H1 (cell line): ENCODE results near the gene NUS1. TPM values are rescaled to one million over a fixed set of nuclear protein-coding genes. Genes with fewer than 3 reads are reported as not detected.
"Not testable (repeated sequence)": the region's sequence is repeated elsewhere in the genome, so short reads cannot be mapped to it uniquely, and the experiment has no call there.

Experiments used
- CTCF ChIA-PET: fragments of 300-600 bp; sonication (Branson Sonifier 250); formaldehyde crosslinking; loops from one replicate; lab custom pipeline; 2021; ENCODE audit not compliant: partially characterized antibody; lab: Charles Lee
- POLR2A ChIA-PET: fragments of 300-600 bp; sonication (Branson Sonifier 250); formaldehyde crosslinking; loops from one replicate; lab custom pipeline; 2021; ENCODE audit warnings: inconsistent platforms; ENCODE audit not compliant: partially characterized antibody; lab: Charles Lee
- DNase-seq, 2 experiments: peaks; one replicate each; pipeline versions ENCODE4 v3.0.0 to v3.0.0-alpha.2; 2010 to 2022; ENCODE audit warnings: low spot score in 2 of 2, low read depth in 1 of 2, mixed read lengths in 1 of 2
- FAIRE-seq: peaks from 2 replicates; lab custom pipeline; 2011; peaks lifted over from hg19 to GRCh38; lab: Jason Lieb, UNC
- H2AFZ ChIP-seq: 2 replicates; pipeline ENCODE4 v1.8.1; 2012; ENCODE audit warnings: low read length, inconsistent platforms
- H2AK5ac ChIP-seq: 2 replicates; pipeline ENCODE4 v1.6.1; 2013; ENCODE audit warnings: low read depth, low read length
- H2BK120ac ChIP-seq: replicated peaks from 2 replicates; pipeline ENCODE3; 2013; ENCODE audit warnings: low read depth, low read length, inconsistent platforms
- H2BK12ac ChIP-seq: 2 replicates; pipeline ENCODE4 v1.6.1; 2013; ENCODE audit warnings: low read depth, low read length
- H2BK15ac ChIP-seq: 2 replicates; pipeline ENCODE4 v1.6.1; 2013; ENCODE audit warnings: low read length
- H2BK20ac ChIP-seq: 2 replicates; pipeline ENCODE4 v1.6.1; 2013; ENCODE audit warnings: low read length
- H2BK5ac ChIP-seq: 2 replicates; pipeline ENCODE4 v1.6.1; 2013; ENCODE audit warnings: low read depth, low read length
- H3K14ac ChIP-seq: 2 replicates; pipeline ENCODE4 v1.6.1; 2013; ENCODE audit warnings: inconsistent platforms; ENCODE audit not compliant: insufficient read length
- H3K18ac ChIP-seq: 2 replicates; pipeline ENCODE4 v1.6.1; 2013; ENCODE audit warnings: low read length; ENCODE audit errors: extremely low read depth
- H3K23ac ChIP-seq: 2 replicates; pipeline ENCODE4 v1.6.1; 2013; ENCODE audit warnings: inconsistent platforms; ENCODE audit not compliant: insufficient read length
- H3K23me2 ChIP-seq: 2 replicates; pipeline ENCODE4 v1.6.1; 2013; ENCODE audit warnings: low read depth, low read length
- H3K27ac ChIP-seq: 2 replicates; pipeline ENCODE4 v1.6.1; 2011; ENCODE audit warnings: low read depth, low read length, inconsistent platforms
- H3K27me3 ChIP-seq, 4 experiments: replicated peaks in 1 of 4; 1 replicate in 1 of 4; 2 replicates in 3 of 4; pipeline versions ENCODE4 v1.6.1 to v1.8.1; 2011 to 2013; ENCODE audit warnings: low read length in 3 of 4, mild to moderate bottlenecking in 3 of 4, inconsistent platforms in 2 of 4, mixed read lengths in 2 of 4, moderate library complexity in 1 of 4; ENCODE audit not compliant: control insufficient read depth in 3 of 4, insufficient read depth in 3 of 4; ENCODE audit errors: extremely low read depth in 1 of 4
- H3K36me3 ChIP-seq, 4 experiments: 2 replicates each; pipeline versions ENCODE4 v1.6.1 to v1.8.1; 2011 to 2013; ENCODE audit warnings: mild to moderate bottlenecking in 4 of 4, low read length in 3 of 4, moderate library complexity in 2 of 4, control low read depth in 1 of 4, inconsistent platforms in 1 of 4; ENCODE audit not compliant: insufficient read depth in 4 of 4, control insufficient read depth in 2 of 4
- H3K4ac ChIP-seq: replicated peaks from 2 replicates; pipeline ENCODE3; 2013; ENCODE audit warnings: low read length, low read depth, mixed read lengths, inconsistent platforms; ENCODE audit not compliant: insufficient read length
- H3K4me1 ChIP-seq, 4 experiments: replicated peaks in 1 of 4; 1 replicate in 1 of 4; 2 replicates in 3 of 4; pipeline versions ENCODE4 v1.6.1 to v1.8.1; 2011 to 2013; ENCODE audit warnings: low read length in 3 of 4, inconsistent platforms in 2 of 4, mixed read lengths in 1 of 4; ENCODE audit not compliant: insufficient read depth in 4 of 4, control insufficient read depth in 3 of 4
- H3K4me2 ChIP-seq, 2 experiments: 2 replicates each; pipeline versions ENCODE4 v1.6.1 to v1.8.1; 2011 to 2013; ENCODE audit warnings: low read depth in 2 of 2, low read length in 2 of 2, control low read depth in 1 of 2, inconsistent platforms in 1 of 2, mild to moderate bottlenecking in 1 of 2; ENCODE audit not compliant: insufficient read depth in 1 of 2
- H3K4me3 ChIP-seq, 4 experiments: fragments of 200-600, 300-600 bp in 1 of 4; sonication (generic), shearing (Covaris generic), sonication (Bioruptor Twin) in 1 of 4; 2 replicates each; pipeline versions ENCODE4 v1.5.1 to v1.8.1; 2011 to 2016; ENCODE audit warnings: low read length in 4 of 4, low read depth in 3 of 4, control low read depth in 2 of 4, inconsistent platforms in 2 of 4, mild to moderate bottlenecking in 2 of 4, mixed read lengths in 1 of 4, moderate library complexity in 1 of 4; ENCODE audit not compliant: insufficient read depth in 2 of 4; ENCODE audit errors: extremely low read depth in 1 of 4
- H3K56ac ChIP-seq: replicated peaks from 2 replicates; pipeline ENCODE3; 2013; ENCODE audit warnings: low read depth, mild to moderate bottlenecking, mixed read lengths, low read length, inconsistent platforms; ENCODE audit not compliant: insufficient read length
- H3K79me1 ChIP-seq: 2 replicates; pipeline ENCODE4 v1.6.1; 2013; ENCODE audit warnings: low read depth, low read length, control low read depth
- H3K79me2 ChIP-seq, 2 experiments: 2 replicates each; pipeline versions ENCODE4 v1.6.1 to v1.8.1; 2012 to 2013; ENCODE audit warnings: low read length in 2 of 2, mild to moderate bottlenecking in 2 of 2, inconsistent platforms in 1 of 2; ENCODE audit not compliant: insufficient read depth in 2 of 2, control insufficient read depth in 1 of 2
- H3K9ac ChIP-seq, 4 experiments: replicated peaks in 1 of 4; 1 replicate in 1 of 4; 2 replicates in 3 of 4; pipeline versions ENCODE4 v1.6.1 to v1.8.1; 2011 to 2013; ENCODE audit warnings: low read depth in 3 of 4, low read length in 3 of 4, control low read depth in 2 of 4, mild to moderate bottlenecking in 2 of 4, moderate library complexity in 2 of 4, inconsistent platforms in 1 of 4; ENCODE audit errors: extremely low read depth in 1 of 4
- H3K9me3 ChIP-seq, 2 experiments: 2 replicates each; pipeline versions ENCODE4 v1.6.1 to v1.8.1; 2012 to 2013; ENCODE audit warnings: mild to moderate bottlenecking in 2 of 2, moderate library complexity in 2 of 2, control low read depth in 1 of 2, inconsistent platforms in 1 of 2, low read depth in 1 of 2, low read length in 1 of 2, mixed read lengths in 1 of 2; ENCODE audit not compliant: insufficient read depth in 2 of 2
- H4K20me1 ChIP-seq, 2 experiments: replicated peaks in 1 of 2; 2 replicates each; pipeline versions ENCODE3 to v1.8.1; 2011 to 2013; ENCODE audit warnings: inconsistent platforms in 2 of 2, low read length in 2 of 2, mild to moderate bottlenecking in 1 of 2; ENCODE audit not compliant: insufficient read depth in 2 of 2, control insufficient read depth in 1 of 2
- H4K5ac ChIP-seq: 2 replicates; pipeline ENCODE4 v1.6.1; 2013; ENCODE audit warnings: low read length, low read depth, mixed read lengths, inconsistent platforms; ENCODE audit not compliant: insufficient read length
- H4K8ac ChIP-seq: 2 replicates; pipeline ENCODE4 v1.8.0; 2013; ENCODE audit warnings: mild to moderate bottlenecking, moderate library complexity, low read length, inconsistent platforms; ENCODE audit not compliant: insufficient read depth; ENCODE audit errors: extremely low read depth
- H4K91ac ChIP-seq: replicated peaks from 2 replicates; pipeline ENCODE3; 2013; ENCODE audit warnings: low read length, mixed read lengths, inconsistent platforms; ENCODE audit not compliant: insufficient read length
- BRCA1 ChIP-seq: IDR thresholded peaks from 2 replicates; pipeline ENCODE4 v1.6.1; 2012; ENCODE audit warnings: low read depth, low read length, improper control_type of control experiment
- CBX5 ChIP-seq: fragments of 300-800, 300-1000 bp; sonication (generic); IDR thresholded peaks from 2 replicates; pipeline ENCODE4 v1.7.1; 2016; ENCODE audit warnings: antibody characterized with exemption, low read length, low read depth
- CEBPB ChIP-seq: IDR thresholded peaks from 2 replicates; pipeline ENCODE4 v1.6.1; 2012; ENCODE audit warnings: low read depth, low read length
- CTBP2 ChIP-seq: IDR thresholded peaks from 2 replicates; pipeline ENCODE4 v1.7.0; 2011; ENCODE audit warnings: borderline replicate concordance, mild to moderate bottlenecking, moderate library complexity, mixed read lengths, low read length; ENCODE audit not compliant: insufficient read depth, insufficient read length
- EZH2 ChIP-seq: fragments of 200-600 bp; sonication (generic); IDR thresholded peaks from 2 replicates; pipeline ENCODE4 v1.7.1; 2012; ENCODE audit warnings: low read depth, mild to moderate bottlenecking, moderate library complexity, low read length, inconsistent platforms; ENCODE audit not compliant: severe bottlenecking
- JUND ChIP-seq: IDR thresholded peaks from 2 replicates; pipeline ENCODE4 v1.6.1; 2011; ENCODE audit warnings: mild to moderate bottlenecking, improper control_type of control experiment, low read length
- SIRT6 ChIP-seq: IDR thresholded peaks from one replicate; pipeline ENCODE4 v1.7.1; 2012; ENCODE audit warnings: low read length, inconsistent platforms
- TEAD4 ChIP-seq: IDR thresholded peaks from 2 replicates; pipeline ENCODE4 v1.6.1; 2012; ENCODE audit warnings: low read depth, low read length, inconsistent platforms, mixed read lengths
- WGBS, 2 experiments: shearing (Covaris generic) in 1 of 2; methylation state at CpG; one replicate each; pipeline versions ENCODE4 v1.1.6 to v1.1.7; 2013 to 2015; ENCODE audit warnings: low lambda C conversion rate in 2 of 2, mixed read lengths in 2 of 2, inconsistent platforms in 1 of 2, low coverage in 1 of 2, missing lambda C conversion rate in 1 of 2; ENCODE audit not compliant: insufficient replicate concordance in 2 of 2, insufficient coverage in 1 of 2, insufficient read length in 1 of 2; ENCODE audit errors: extremely low coverage in 1 of 2, missing lambda C conversion rate in 1 of 2; 5-methylcytosine and 5-hydroxymethylcytosine counted together
- polyA plus RNA-seq, 7 experiments: library from polyadenylated mRNA; depleted of rRNA in 3 of 7; stranded (reverse) in 5 of 7; unstranded in 2 of 7; fragments of >200 nt in 5 of 7; fragments of 200-250 nt in 2 of 7; gene quantifications; 1 replicate in 5 of 7; 2 replicates in 1 of 7; 4 replicates in 1 of 7; pipeline versions ENCODE4 v1.2.1 to v1.2.3, GENCODE V29; 2011 to 2013; ENCODE audit warnings: missing spikeins in 2 of 7, mixed read lengths in 2 of 7
- total RNA-seq: library from RNA; stranded (reverse); fragmentation: NEBNext Ultra II Directional; extraction: Animal tissue kit (Norgen Biotek cat#: 25700); gene quantifications from 2 replicates; pipeline ENCODE4 v1.2.1, GENCODE V29; 2021
- TF ChIP-seq, protein P1 (sequence below): IDR thresholded peaks from 2 replicates; pipeline ENCODE4 v1.6.1; 2012; ENCODE audit warnings: inconsistent platforms

The NUS1 gene
- total and polyA plus RNA-seq, 2 of the 8 experiments (the other 6 are each of a cell fraction or from before 2014, with no cell fraction given): 20.7 to 77.7 TPM

GRCh38 chr6:117687021-117687648, 11.9 kb downstream of the NUS1 start (continued):
- TF ChIP-seq, protein P1, sequence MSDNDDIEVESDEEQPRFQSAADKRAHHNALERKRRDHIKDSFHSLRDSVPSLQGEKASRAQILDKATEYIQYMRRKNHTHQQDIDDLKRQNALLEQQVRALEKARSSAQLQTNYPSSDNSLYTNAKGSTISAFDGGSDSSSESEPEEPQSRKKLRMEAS: no peak
- TF ChIP-seq BRCA1 (no peak), CEBPB (no peak), CTBP2 (no peak), EZH2 (no peak), CBX5 (no peak), JUND (no peak), TEAD4 (no peak), SIRT6 (no peak)

- H3K14ac ChIP-seq, H3K79me1 ChIP-seq, H2BK12ac ChIP-seq, H3K4me1 ChIP-seq, DNase-seq, H3K9me3 ChIP-seq, H4K91ac ChIP-seq, H3K36me3 ChIP-seq, H2BK120ac ChIP-seq, H2AFZ ChIP-seq, H3K23me2 ChIP-seq, FAIRE-seq, H3K56ac ChIP-seq, H3K27ac ChIP-seq, H3K27me3 ChIP-seq, H4K8ac ChIP-seq, H4K20me1 ChIP-seq, H4K5ac ChIP-seq, H2BK5ac ChIP-seq, H3K9ac ChIP-seq, H3K4ac ChIP-seq, H2BK15ac ChIP-seq, H3K23ac ChIP-seq, H2BK20ac ChIP-seq, H3K4me2 ChIP-seq, H2AK5ac ChIP-seq, H3K4me3 ChIP-seq, H3K18ac ChIP-seq: not testable (repeated sequence)
- peaks cover 8 to 75% of the 10 kb centered on the region in 2 experiments for H3K79me2 ChIP-seq
- CTCF ChIA-PET: interaction anchor here (0.8 to 1.1 kb wide), 2 partner anchors 10 to 37 kb away, joined by 3 read pairs; no protein-coding TSS in a partner anchor
- POLR2A ChIA-PET: interaction anchor here (0.6 to 0.7 kb wide), 2 partner anchors 14 to 15 kb away, joined by 3 read pairs; no protein-coding TSS in a partner anchor
- WGBS, 2 experiments: 88% methylated on average over 4 of the region's 4 CpGs; no CpG with 5 or more reads in 1 of the 2 experiments
These were observed 14.3 kb downstream of the NUS1 start for GRCh38 chr6:117689584-117689983.
